ENCODE data around the gene RER1. TPM values are rescaled to one million over a fixed set of nuclear protein-coding genes. Genes with fewer than 3 reads are reported as not detected.

The RER1 gene
- total RNA-seq, 1 donor from 2014 or later = 99.3 TPM

- H3K27me3 Mint-ChIP-seq = peaks cover 4% of the 10 kb centered on the region
- H3K27ac Mint-ChIP-seq = no peak overlapping the region
- no peaks in the 10 kb centered on the region for H3K9me3 Mint-ChIP-seq (ENCODE audit: low read depth)
- no peaks in the 10 kb centered on the region for H3K4me1 Mint-ChIP-seq (ENCODE audit: low read depth)
- H3K4me3 Mint-ChIP-seq (ENCODE audit: low read depth) = no peak overlapping the region
- peak; percentile 34 for TF ChIP-seq CTCF (IDR thresholded peaks at IDR 0.05; ENCODE audit: unreplicated experiment)
- no peaks in the 10 kb centered on the region for H3K36me3 Mint-ChIP-seq (ENCODE audit: insufficient read depth)
- no peak for DNase-seq (ENCODE audit: low spot score, unreplicated experiment)
Measured at GRCh38 chr1:2429780-2430591, 38.3 kb downstream of the RER1 start.

GRCh38 chr1:2430592-2430973 is 38.9 kb downstream of the RER1 start:
- Mint-ChIP-seq H3K27me3 (peaks cover 7% of the 10 kb centered on the region), H3K4me3 (ENCODE audit: low read depth) (no peak overlapping the region), H3K27ac (peak overlapping the region; percentile 62), H3K9me3 (ENCODE audit: low read depth) (no peaks in the 10 kb centered on the region), H3K36me3 (ENCODE audit: insufficient read depth) (no peaks in the 10 kb centered on the region), H3K4me1 (ENCODE audit: low read depth) (no peaks in the 10 kb centered on the region)
- TF ChIP-seq CTCF (IDR thresholded peaks at IDR 0.05; ENCODE audit: unreplicated experiment) = no peak
- no peak for DNase-seq (ENCODE audit: low spot score, unreplicated experiment)

DNA sequence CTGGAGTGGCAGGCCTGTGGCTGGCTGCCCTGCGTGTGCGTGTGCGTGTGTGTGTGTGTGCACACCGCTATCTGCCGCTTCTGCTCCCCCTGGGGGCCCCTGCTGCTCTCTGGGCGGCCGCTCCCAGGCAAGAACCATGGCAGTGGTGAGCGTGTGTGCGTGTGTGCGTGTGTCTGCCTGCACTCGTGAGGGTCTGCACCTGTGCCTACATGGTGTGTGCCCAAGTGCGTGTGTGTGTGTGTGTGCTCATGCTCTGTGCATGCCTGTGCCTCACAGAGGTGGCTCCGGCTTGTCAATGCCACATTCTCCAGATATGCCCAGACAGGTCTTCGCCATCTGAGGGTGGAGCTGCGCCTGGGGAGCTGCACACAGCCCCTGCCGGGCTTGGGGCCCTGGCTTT is 39.5 kb downstream of the RER1 start:
- TF ChIP-seq CTCF (IDR thresholded peaks at IDR 0.05; ENCODE audit: unreplicated experiment) = no peak
- Mint-ChIP-seq H3K27me3 (peaks cover 7% of the 10 kb centered on the region), H3K36me3 (ENCODE audit: insufficient read depth) (no peaks in the 10 kb centered on the region), H3K9me3 (ENCODE audit: low read depth) (no peaks in the 10 kb centered on the region), H3K27ac (no peak overlapping the region), H3K4me1 (ENCODE audit: low read depth) (no peaks in the 10 kb centered on the region), H3K4me3 (ENCODE audit: low read depth) (no peak overlapping the region)
- no peak for DNase-seq (ENCODE audit: low spot score, unreplicated experiment)

- TF ChIP-seq CTCF (IDR thresholded peaks at IDR 0.05; ENCODE audit: unreplicated experiment) = no peak
- no peak overlapping the region for H3K4me3 Mint-ChIP-seq (ENCODE audit: low read depth)
Measured at GRCh38 chr1:2431518-2431917, 39.9 kb downstream of the RER1 start.

GRCh38 chr1:2432441-2432844 is 40.8 kb downstream of the RER1 start:
- H3K4me1 Mint-ChIP-seq (ENCODE audit: low read depth) = no peaks in the 10 kb centered on the region
- H3K4me3 Mint-ChIP-seq (ENCODE audit: low read depth) = no peak overlapping the region
- H3K9me3 Mint-ChIP-seq (ENCODE audit: low read depth) = no peaks in the 10 kb centered on the region
- no peak for TF ChIP-seq CTCF (IDR thresholded peaks at IDR 0.05; ENCODE audit: unreplicated experiment)
- H3K27ac Mint-ChIP-seq = no peak overlapping the region
- H3K36me3 Mint-ChIP-seq (ENCODE audit: insufficient read depth) = no peaks in the 10 kb centered on the region
- peaks cover 10% of the 10 kb centered on the region for H3K27me3 Mint-ChIP-seq
- no peak for DNase-seq (ENCODE audit: low spot score, unreplicated experiment)

More at GRCh38 chr1:2431518-2431917, 39.9 kb downstream of the RER1 start:
- H3K9me3 Mint-ChIP-seq (ENCODE audit: low read depth) = no peaks in the 10 kb centered on the region
- no peaks in the 10 kb centered on the region for H3K4me1 Mint-ChIP-seq (ENCODE audit: low read depth)
- H3K27me3 Mint-ChIP-seq = peaks cover 7% of the 10 kb centered on the region
- no peak for DNase-seq (ENCODE audit: low spot score, unreplicated experiment)
- no peaks in the 10 kb centered on the region for H3K36me3 Mint-ChIP-seq (ENCODE audit: insufficient read depth)
- no peak overlapping the region for H3K27ac Mint-ChIP-seq
